CD14-positive monocyte (primary cell): Measurements from ENCODE around the gene PSMG3. TPM values are rescaled to one million over a fixed set of nuclear protein-coding genes. Genes with fewer than 3 reads are reported as not detected.

Source experiments
- DNase-seq, 3 donors: peaks; one replicate each; pipeline ENCODE4 v3.0.0-alpha.2; 2011 to 2022
- H2AFZ ChIP-seq: 2 replicates; pipeline ENCODE4 v1.6.0; 2012; ENCODE audit warnings: mild to moderate bottlenecking, low read depth, low read length, inconsistent platforms; ENCODE audit not compliant: insufficient read depth, poor library complexity, severe bottlenecking
- H3K27ac ChIP-seq, 2 donors: 1 replicate in 1 of 2; 2 replicates in 1 of 2; pipeline ENCODE4 v1.5.1; 2012 to 2013; ENCODE audit warnings: low read length in 2 of 2, control low read depth in 1 of 2, inconsistent platforms in 1 of 2, low read depth in 1 of 2, mild to moderate bottlenecking in 1 of 2
- H3K27me3 ChIP-seq, 2 donors: one replicate each; pipeline versions ENCODE4 v1.6.0 to v1.6.1; 2011 to 2013; ENCODE audit warnings: low read length in 2 of 2; ENCODE audit not compliant: control insufficient read depth in 2 of 2, insufficient read depth in 2 of 2
- H3K36me3 ChIP-seq, 2 donors: replicated peaks in 1 of 2; 1 replicate in 1 of 2; 2 replicates in 1 of 2; pipeline versions ENCODE4 v1.5.1 to v1.6.1; 2012 to 2013; ENCODE audit warnings: low read length in 2 of 2, control low read depth in 1 of 2, inconsistent platforms in 1 of 2, mild to moderate bottlenecking in 1 of 2; ENCODE audit not compliant: insufficient read depth in 2 of 2, control insufficient read depth in 1 of 2
- H3K4me1 ChIP-seq, 2 donors: 1 replicate in 1 of 2; 2 replicates in 1 of 2; pipeline versions ENCODE4 v1.5.1 to v1.6.1; 2012 to 2013; ENCODE audit warnings: low read length in 2 of 2, control low read depth in 1 of 2, inconsistent platforms in 1 of 2, mild to moderate bottlenecking in 1 of 2, moderate library complexity in 1 of 2; ENCODE audit not compliant: insufficient read depth in 2 of 2, control insufficient read depth in 1 of 2
- H3K4me2 ChIP-seq: replicated peaks from 2 replicates; pipeline ENCODE3; 2012; ENCODE audit warnings: low read length, moderate library complexity, mild to moderate bottlenecking; ENCODE audit not compliant: poor library complexity, severe bottlenecking; ENCODE audit errors: extremely low read depth
- H3K4me3 ChIP-seq, 3 experiments: fragments of 200-600 bp in 1 of 3; sonication (generic) in 1 of 3; replicated peaks in 1 of 3; 1 replicate in 2 of 3; 2 replicates in 1 of 3; pipeline ENCODE4 v1.5.1; 2011 to 2013; ENCODE audit warnings: low read length in 3 of 3, mild to moderate bottlenecking in 3 of 3, control low read depth in 2 of 3, low read depth in 2 of 3, inconsistent platforms in 1 of 3, moderate library complexity in 1 of 3
- H3K79me2 ChIP-seq: 2 replicates; pipeline ENCODE4 v1.6.0; 2012; ENCODE audit warnings: mild to moderate bottlenecking, control low read depth, inconsistent platforms, low read length, moderate library complexity; ENCODE audit not compliant: insufficient read depth
- H3K9ac ChIP-seq: 2 replicates; pipeline ENCODE4 v1.6.0; 2017; ENCODE audit warnings: low read length, mild to moderate bottlenecking; ENCODE audit not compliant: insufficient read depth, poor library complexity, severe bottlenecking
- H3K9me3 ChIP-seq, 2 donors: replicated peaks in 1 of 2; 1 replicate in 1 of 2; 2 replicates in 1 of 2; pipeline versions ENCODE4 v1.5.1 to v1.6.1; 2012 to 2013; ENCODE audit warnings: low read length in 2 of 2, control low read depth in 1 of 2; ENCODE audit not compliant: control insufficient read depth in 1 of 2, insufficient read depth in 1 of 2
- H4K20me1 ChIP-seq: 2 replicates; pipeline ENCODE4 v1.6.0; 2012; ENCODE audit warnings: mild to moderate bottlenecking, low read length, control low read depth, moderate library complexity; ENCODE audit not compliant: insufficient read depth
- H3K27ac Mint-ChIP-seq, 7 donors: one replicate each; pipeline ENCODE4 v1.8.0; 2020; ENCODE audit warnings: mild to moderate bottlenecking in 7 of 7, mixed read lengths in 7 of 7, moderate library complexity in 6 of 7, inconsistent platforms in 2 of 7
- H3K27me3 Mint-ChIP-seq, 3 donors: one replicate each; pipeline ENCODE4 v1.8.0; 2021 to 2022; ENCODE audit warnings: low read depth in 3 of 3, mild to moderate bottlenecking in 3 of 3, mixed read lengths in 3 of 3, moderate library complexity in 3 of 3, inconsistent platforms in 1 of 3
- H3K36me3 Mint-ChIP-seq, 2 donors: one replicate each; pipeline ENCODE4 v1.8.0; 2020; ENCODE audit warnings: mixed read lengths in 2 of 2, inconsistent platforms in 1 of 2, mild to moderate bottlenecking in 1 of 2
- H3K4me1 Mint-ChIP-seq: one replicate; pipeline ENCODE4 v1.8.0; 2020; ENCODE audit warnings: mild to moderate bottlenecking, mixed read lengths
- H3K4me3 Mint-ChIP-seq, 2 donors: one replicate each; pipeline ENCODE4 v1.8.0; 2020; ENCODE audit warnings: mild to moderate bottlenecking in 2 of 2, mixed read lengths in 2 of 2, moderate library complexity in 1 of 2
- H3K9me3 Mint-ChIP-seq, 7 donors: one replicate each; pipeline ENCODE4 v1.8.0; 2020 to 2022; ENCODE audit warnings: mixed read lengths in 7 of 7, mild to moderate bottlenecking in 6 of 7, moderate library complexity in 6 of 7, inconsistent platforms in 2 of 7
- CTCF ChIP-seq: fragments of 200-600 bp; IDR thresholded peaks from one replicate; pipeline ENCODE4 v1.8.0; 2022; ENCODE audit warnings: antibody characterized with exemption, mild to moderate bottlenecking
- WGBS: methylation state at CpG from one replicate; pipeline ENCODE4 v1.1.5; 2013; ENCODE audit warnings: missing lambda C conversion rate; ENCODE audit not compliant: insufficient coverage; 5-methylcytosine and 5-hydroxymethylcytosine counted together
- intact Hi-C, 2 donors: fragments of 100-400 bp; cut with micrococcal nuclease; formaldehyde crosslinking; loops; one replicate each; pipeline versions ENCODE4 v1.15.0 to v1.15.1; 2023
- polyA plus RNA-seq, 3 donors: library from polyadenylated mRNA; depleted of rRNA in 1 of 3; unstranded in 2 of 3; stranded (reverse) in 1 of 3; fragments of 300-500 nt in 2 of 3; fragments of >200 nt in 1 of 3; fragmentation: Illumina TruSeq in 2 of 3; gene quantifications; 1 replicate in 2 of 3; 2 replicates in 1 of 3; pipeline ENCODE4 v1.2.3, GENCODE V29; 2012 to 2021

PSMG3 gene
- polyA plus RNA-seq, 3 donors: 32.6 to 38.8 (median 34.5) TPM

- TF ChIP-seq CTCF: no peak
- WGBS: 86% methylated on average over 17 of the region's 30 CpGs
- H3K27ac ChIP-seq: peak overlapping the region; percentile 97 to 98
- Mint-ChIP-seq H3K27ac (peak overlapping the region; percentile 54 to 99 (median 78)), H3K27me3 (peaks cover 0 to 4% (median 0%) of the 10 kb centered on the region in 3 donors), H3K9me3 (no peaks in the 10 kb centered on the region), H3K36me3 (peaks cover 8 to 28% of the 10 kb centered on the region in 2 donors), H3K4me1 (peaks cover 28% of the 10 kb centered on the region), H3K4me3 (peak overlapping the region in 1 of 2 donors; percentile 12)
- H3K4me2 ChIP-seq: peak overlapping the region; percentile 83
- H3K9me3 ChIP-seq: no peaks in the 10 kb centered on the region
- H3K27me3 ChIP-seq: no peaks in the 10 kb centered on the region
- H4K20me1 ChIP-seq: peaks cover 81% of the 10 kb centered on the region
- H3K79me2 ChIP-seq: peaks cover 73% of the 10 kb centered on the region
- H2AFZ ChIP-seq: no peak overlapping the region
- H3K9ac ChIP-seq: no peak overlapping the region
- intact Hi-C loops: loop anchor here in 1 of 2 donors (10.0 kb wide), 1 partner anchor 990 kb away; no protein-coding TSS in a partner anchor
- H3K36me3 ChIP-seq: peaks cover 23 to 31% of the 10 kb centered on the region in 2 donors
- peaks cover 32 to 37% of the 10 kb centered on the region in 2 donors for H3K4me1 ChIP-seq
- no peak overlapping the region for H3K4me3 ChIP-seq
- no peak for DNase-seq
Observed at GRCh38 chr7:1534330-1535099, 35.3 kb downstream of the PSMG3 start.

GRCh38 chr7:1533547-1534329 is 36.1 kb downstream of the PSMG3 start:
- Histone ChIP-seq H3K27ac (peak overlapping the region; percentile 97 to 98), H3K36me3 (peaks cover 15 to 23% of the 10 kb centered on the region in 2 donors), H3K9ac (peak overlapping the region; percentile 84), H2AFZ (no peak overlapping the region), H3K27me3 (no peaks in the 10 kb centered on the region), H3K4me2 (peak overlapping the region; percentile 83), H3K4me1 (peaks cover 32 to 37% of the 10 kb centered on the region in 2 donors), H3K9me3 (no peaks in the 10 kb centered on the region), H3K79me2 (peaks cover 71% of the 10 kb centered on the region), H3K4me3 (peak overlapping the region; percentile 18 to 81 (median 75)), H4K20me1 (peaks cover 73% of the 10 kb centered on the region)
- intact Hi-C loops: loop anchor here in 1 of 2 donors (2.0 to 10.0 kb wide), 3 partner anchors 21 to 991 kb away; partner anchors contain the start of gene INTS1
- Mint-ChIP-seq H3K27me3 (peaks cover 0 to 4% (median 0%) of the 10 kb centered on the region in 3 donors), H3K4me3 (peak overlapping the region; percentile 91 to 96), H3K36me3 (peaks cover 2 to 21% of the 10 kb centered on the region in 2 donors), H3K27ac (peak overlapping the region; percentile 95 to 99 (median 98)), H3K9me3 (no peaks in the 10 kb centered on the region), H3K4me1 (peaks cover 28% of the 10 kb centered on the region)
- no peak for TF ChIP-seq CTCF
- DNase-seq: peak; percentile 85 to 90 (median 87)
- 45% methylated on average over 21 of the region's 24 CpGs for WGBS
